Hematopoietic multipotent progenitor cell treated with erythropoietin and hydrocortisone succinate and interleukin-3 and kit ligand, for 17 days (in vitro differentiated cells): Measurements from ENCODE around the gene THBD.

Source experiments
- DNase-seq: peaks from one replicate; pipeline ENCODE4 v3.0.0-alpha.2; 2015; ENCODE audit warnings: low spot score

Gene THBD, protein sequence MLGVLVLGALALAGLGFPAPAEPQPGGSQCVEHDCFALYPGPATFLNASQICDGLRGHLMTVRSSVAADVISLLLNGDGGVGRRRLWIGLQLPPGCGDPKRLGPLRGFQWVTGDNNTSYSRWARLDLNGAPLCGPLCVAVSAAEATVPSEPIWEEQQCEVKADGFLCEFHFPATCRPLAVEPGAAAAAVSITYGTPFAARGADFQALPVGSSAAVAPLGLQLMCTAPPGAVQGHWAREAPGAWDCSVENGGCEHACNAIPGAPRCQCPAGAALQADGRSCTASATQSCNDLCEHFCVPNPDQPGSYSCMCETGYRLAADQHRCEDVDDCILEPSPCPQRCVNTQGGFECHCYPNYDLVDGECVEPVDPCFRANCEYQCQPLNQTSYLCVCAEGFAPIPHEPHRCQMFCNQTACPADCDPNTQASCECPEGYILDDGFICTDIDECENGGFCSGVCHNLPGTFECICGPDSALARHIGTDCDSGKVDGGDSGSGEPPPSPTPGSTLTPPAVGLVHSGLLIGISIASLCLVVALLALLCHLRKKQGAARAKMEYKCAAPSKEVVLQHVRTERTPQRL

DNA sequence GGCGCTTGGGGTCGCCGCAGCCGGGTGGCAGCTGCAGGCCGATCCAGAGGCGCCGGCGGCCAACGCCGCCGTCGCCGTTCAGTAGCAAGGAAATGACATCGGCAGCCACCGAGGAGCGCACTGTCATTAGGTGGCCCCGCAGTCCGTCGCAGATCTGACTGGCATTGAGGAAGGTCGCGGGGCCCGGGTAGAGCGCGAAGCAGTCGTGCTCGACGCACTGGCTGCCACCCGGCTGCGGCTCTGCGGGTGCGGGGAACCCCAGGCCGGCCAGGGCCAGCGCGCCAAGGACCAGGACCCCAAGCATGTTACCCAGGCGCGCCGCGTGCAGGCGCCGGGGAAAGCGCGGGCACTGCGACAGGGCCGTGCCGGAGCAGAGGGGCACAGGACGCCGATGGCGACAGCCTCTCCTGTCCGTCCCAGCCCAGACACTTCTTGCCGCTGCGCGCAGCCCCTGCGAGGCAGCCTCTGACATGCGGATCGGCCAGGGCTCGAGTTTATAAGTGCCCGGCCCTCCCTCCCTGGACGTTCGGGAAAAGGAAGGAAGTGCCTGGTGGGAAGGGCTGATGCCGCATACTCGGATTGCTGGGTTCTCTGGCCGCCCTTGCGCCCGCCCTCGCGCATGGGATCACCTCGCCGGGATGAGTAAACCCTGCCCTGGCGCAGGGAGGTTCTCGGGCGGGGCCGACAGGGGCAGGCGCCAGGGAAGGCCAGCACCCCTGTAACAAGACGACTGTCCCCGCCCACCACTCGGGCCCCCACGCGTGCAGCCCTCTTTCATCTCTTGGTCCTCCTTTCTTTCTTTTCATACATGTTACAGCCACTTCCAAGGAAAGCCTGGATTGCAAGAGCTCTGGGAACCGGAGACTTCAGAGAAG, at the start of gene THBD:
Gene THBD (minus strand): TSS at position 472 of the 875 bp plus-strand sequence. CDS start 168 bp downstream, at position 304.
- no peak for DNase-seq

DNA sequence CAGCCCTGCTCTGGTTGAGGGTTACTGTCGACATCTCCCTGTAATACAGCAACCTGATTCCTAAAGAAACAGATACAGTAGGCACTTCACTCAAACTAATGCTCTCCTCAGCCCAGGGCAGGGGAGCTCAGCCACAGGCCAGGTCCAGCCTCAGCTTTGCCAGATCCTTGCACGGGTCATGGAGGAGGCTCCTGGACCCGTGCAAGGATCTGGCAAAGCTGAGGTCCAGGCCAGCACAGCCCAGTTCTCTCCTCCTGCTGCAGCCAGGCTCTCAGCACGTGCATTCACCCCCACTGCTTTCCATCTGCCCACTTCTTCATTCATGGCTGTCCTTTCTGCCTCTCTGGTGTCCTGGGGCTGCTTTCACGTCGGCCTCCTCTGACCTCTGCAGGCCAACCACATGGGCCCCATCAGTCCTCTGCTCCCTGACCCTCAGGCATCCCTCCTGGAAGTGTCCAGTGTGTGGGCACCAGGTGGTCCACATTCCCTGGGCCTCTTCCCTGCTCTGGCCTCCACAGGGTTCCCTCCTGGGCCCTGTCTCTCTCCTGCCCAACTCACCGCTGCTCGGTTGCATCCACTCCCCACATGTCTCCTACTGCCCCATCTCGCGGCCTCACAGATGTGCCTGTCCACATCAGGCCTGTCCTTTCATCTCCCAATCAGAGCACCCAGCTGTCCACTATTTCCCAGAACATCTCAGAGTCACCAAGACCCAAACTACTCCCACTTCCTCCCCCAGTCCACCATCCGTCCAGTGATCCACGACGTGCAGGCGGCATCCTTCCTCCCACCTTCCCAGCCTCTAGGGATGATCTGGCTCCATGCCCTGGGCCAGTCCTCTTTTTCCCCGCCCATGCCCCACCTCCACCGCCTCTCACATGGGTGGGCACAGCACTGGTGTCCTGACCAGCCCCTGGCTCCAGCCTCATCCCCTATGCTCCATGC, 48.4 kb upstream of the THBD start:
- no peak for DNase-seq

DNA sequence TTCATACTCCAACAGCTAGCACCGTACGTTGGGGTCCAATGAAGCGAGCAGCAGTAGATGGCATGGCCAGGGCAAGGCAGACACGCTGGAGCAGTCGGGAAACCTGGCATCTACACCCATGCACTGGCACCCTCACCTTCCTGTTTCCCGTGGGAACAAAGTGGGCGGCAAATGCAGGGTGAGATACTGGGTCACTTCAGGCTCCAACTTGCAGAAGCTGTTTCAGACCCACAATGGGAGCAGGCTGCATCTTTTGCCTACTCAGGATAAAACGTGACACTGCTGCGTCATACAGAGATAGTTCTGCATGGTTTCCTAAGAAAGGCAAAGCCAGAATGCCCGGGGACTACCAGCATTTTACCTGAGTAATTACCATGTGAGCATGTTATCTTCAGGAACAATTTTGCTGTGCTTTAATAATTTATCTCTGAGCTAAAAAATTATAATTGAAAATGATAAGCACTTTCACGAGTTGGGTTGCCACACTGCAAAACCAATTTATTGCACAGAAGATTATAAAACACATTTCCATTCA, 47.6 kb upstream of the THBD start:
- no peak for DNase-seq

DNA sequence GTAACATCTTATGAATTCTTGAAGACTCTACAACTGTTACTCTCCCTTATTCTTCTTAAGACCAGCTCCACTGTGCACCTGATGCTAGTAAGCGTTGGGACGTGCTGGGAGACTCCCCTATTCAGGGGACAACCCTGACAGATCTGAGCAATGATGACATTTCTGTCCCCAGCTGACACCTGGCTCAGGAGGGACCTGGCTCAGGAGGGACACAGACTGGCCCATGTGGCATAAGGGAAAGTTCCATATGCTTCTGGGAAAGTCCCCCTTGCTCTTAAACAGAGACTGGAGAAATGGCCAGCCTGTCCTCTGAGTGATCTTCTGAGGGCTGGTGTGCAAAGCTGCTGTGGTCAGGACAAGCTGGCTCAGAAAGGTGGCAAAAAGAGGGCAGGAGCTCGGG, 46.6 kb upstream of the THBD start:
- no peak for DNase-seq

DNA sequence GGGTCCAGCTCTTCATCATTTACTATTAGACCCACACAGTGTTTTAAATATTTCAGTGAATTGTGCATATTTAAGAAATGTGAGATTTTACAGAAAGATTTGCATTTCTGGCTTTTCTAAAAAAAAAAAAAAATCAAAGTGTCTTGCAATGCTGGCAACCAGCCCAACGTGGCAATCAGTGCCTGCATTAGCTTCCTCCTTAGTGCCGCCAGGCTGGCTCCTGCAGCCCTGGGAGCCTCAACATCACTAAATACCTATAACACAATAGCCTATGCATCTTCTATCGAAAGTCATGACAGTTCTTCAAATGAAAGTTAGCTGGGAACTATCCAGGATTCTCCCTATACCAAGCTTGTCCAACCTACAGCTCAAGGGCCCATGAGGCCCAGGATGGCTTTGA, 46.0 kb upstream of the THBD start:
- DNase-seq, result no peak

DNA sequence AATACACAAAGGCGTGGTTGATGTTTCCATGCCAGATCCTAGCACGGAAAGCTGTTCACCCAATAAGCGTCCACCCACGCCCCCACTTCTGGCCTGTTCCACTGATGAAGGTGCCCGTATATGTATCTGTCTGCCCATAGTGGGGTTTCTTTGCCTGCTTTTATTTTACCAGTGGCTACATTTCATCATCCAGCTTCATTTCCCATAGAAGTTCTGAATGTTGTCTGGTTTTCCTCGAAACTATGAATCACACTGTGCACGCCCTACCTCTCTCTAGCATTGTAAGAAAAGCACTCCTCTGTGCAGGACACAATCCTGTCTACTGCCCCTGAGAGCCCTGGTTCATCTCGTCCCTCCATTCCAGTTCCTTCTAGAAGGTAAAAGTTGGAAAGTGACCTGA, 45.5 kb upstream of the THBD start:
- no peak for DNase-seq

DNA sequence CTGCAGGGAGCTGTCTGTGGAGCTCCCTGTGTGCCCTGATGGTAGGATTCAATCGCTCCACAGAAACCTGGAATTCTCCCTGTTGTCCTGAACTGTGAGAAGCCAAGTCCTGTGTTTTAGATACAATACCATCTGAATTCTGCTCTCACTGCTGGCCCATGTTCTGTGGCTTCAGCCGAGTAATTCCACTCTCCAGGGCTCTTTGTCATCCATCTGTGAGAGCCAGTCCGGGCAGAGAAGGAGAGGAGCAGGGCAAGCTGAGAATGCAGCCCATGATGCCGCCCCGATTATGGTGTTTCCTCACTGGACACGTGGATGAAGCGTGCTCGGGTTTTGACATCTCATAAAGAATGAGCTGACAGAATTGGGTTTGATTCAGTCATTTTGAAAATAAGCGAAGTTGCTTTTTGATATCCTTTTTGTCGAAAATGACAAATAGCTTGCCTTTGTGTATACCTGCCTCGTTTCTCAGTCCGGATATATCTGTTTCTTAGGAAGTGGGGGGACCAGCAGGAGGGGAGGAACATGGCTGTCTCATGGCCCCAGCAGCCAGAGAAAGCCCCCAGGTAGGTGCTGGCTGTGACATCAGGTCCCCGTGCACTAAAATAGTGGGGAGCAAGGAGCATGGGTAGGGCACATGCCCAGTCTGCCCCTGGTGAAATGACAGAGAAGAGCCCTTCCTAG, 44.9 kb upstream of the THBD start:
- DNase-seq, result no peak

DNA sequence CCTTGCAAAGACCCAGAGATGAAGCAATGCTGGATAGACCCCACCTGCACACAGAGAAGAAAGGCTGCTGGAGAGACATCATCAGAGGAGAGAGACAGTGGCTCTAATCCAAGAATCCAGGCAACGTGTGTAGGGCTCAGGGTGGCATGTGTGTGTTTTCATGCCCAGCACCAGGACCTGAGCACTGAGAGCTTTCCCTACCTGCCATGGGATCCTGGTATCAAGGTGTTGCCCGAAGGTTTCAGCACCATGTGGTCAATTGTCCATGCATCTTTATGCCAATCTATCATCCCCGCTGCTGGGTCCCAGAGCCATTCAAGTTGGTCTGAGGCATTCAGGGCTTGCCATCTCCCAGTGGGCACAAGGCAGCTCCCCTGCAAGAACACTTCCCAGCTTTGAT, 44.1 kb upstream of the THBD start:
- DNase-seq, result no peak

DNA sequence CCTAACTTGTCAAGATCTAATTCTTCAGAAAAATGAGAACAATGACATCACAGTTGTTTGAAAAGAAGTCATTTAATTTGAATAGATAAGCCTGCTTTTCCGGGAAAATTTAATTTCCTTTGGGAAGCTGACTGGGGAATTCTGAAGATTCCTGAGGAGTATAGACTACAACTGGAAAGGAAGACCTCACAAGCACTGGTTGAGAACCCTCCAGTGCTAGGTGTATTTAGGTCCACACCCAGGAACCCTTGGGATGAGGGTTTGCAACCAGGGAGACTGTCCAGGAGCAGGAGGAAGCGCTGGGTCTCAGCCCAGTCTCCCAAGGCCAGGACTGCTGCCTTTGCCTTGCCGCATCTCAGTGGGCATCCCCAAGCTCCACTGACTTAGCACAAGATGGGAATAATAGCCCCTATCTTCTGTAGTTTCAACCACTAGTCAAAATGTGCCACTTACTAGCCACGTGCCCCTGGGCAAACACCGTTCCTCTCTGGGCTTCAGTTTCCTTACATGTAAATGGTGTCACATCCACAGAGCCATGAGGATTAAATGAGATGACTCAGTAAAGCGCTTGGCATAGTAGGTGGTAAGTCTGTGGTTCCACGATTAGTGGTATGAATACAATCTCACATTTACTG, 43.5 kb upstream of the THBD start:
- DNase-seq, result no peak

DNA sequence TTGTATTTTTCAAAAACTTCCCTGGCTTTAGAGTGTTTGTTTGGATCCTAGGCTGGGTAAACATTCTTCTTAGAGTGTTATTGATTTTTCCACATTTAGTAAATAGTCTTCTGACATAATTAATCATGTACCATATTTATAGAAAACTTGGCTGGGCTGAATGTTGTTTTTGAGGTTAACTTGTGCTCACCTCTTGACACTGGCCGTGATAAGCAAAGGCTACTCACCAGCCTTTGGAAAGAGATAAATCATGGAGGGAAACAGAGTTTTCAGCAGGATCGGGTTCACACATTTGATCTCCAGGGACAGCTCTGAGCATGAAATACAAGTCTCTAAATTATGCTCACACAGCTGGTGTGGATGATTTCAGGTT, 42.9 kb upstream of the THBD start:
- DNase-seq, result no peak

DNA sequence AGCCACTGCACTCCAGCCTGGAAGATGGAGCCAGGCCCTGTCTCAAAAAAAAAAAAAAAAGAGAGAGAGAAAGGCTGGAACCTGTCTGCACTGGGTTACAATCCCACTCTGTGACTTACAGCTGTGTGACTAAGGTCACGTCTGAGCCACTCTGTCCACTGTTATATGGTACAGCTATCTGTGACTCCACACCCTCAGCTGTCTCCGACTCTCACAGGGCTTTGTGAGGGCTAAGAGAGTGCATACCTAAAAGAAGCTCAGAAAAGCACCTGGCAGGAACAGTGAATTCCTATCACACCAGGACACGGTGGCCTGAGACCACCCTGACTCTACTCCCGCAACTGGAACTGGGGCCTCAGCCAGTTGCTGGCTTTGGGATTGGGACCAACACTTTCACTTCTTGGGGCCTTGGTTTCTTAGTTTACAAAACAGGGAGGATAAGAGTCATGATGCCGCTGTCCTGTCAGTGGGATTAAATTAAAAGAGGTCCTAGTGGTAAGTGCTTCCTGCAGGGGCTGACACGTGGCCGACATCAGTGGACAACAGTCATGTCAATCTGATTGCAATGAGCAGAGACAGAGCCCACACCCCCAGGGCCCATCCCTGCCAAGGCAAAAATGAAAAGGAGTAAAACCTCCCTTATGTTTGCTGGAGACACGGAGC, 42.4 kb upstream of the THBD start:
- DNase-seq, result no peak

DNA sequence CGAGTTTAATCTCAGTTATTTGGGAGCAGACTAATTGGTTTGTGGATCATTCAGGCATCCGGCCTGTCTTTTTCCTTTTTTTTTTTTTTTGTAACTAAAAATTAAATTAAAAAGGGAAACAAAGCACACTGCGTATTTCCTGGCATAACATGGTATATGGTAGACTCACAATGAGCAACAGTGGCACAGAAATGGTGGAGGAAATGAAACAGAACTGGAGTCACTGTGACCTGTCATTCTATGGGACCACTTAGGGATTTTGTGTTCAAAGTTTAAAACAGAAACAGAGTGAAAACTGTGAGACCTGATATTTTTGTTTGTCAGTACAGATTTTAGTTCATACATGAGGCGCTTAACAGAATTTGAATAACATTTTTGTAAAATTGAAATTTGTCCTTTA, 41.4 kb upstream of the THBD start:
- DNase-seq, result no peak

DNA sequence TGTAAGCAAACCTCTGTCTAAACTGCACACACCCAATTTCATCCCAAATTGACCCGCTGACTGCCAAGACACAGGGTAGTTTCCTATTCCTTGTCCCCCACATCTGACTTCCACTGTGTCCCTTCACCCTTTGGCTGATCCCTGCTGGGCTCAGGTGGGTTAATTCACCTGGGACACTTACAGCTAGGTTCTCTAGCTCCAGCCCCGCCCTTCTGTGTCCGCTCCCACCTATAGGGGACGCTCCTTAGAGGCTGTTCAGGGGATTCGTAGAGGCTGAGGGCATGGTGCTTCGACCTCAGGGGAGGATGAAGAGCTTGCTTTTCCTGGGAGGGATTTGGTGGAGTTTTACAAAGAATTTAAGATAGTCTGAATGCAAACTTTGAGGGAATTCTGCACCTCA, 40.7 kb upstream of the THBD start:
- DNase-seq, result no peak

DNA sequence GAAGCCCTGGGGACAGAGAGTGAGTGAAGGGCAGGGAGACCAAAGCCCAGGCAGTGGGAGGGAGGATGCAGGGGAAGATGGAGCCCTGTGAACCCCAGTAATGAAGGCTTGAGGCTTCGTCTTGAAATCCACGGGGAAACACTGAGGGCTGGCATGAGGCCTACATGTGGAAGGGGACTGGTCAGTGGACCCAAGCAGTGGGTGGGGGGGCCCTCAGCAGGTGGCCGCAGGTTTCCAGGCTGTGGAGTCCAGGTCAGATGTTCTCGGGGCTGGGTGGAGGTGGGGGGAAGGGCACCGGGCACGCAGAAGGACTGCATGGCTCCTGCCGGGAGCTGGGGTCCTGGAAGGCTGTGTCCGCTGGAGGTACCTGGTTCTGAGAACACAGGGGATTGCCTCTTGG, 39.4 kb upstream of the THBD start:
- no peak for DNase-seq

DNA sequence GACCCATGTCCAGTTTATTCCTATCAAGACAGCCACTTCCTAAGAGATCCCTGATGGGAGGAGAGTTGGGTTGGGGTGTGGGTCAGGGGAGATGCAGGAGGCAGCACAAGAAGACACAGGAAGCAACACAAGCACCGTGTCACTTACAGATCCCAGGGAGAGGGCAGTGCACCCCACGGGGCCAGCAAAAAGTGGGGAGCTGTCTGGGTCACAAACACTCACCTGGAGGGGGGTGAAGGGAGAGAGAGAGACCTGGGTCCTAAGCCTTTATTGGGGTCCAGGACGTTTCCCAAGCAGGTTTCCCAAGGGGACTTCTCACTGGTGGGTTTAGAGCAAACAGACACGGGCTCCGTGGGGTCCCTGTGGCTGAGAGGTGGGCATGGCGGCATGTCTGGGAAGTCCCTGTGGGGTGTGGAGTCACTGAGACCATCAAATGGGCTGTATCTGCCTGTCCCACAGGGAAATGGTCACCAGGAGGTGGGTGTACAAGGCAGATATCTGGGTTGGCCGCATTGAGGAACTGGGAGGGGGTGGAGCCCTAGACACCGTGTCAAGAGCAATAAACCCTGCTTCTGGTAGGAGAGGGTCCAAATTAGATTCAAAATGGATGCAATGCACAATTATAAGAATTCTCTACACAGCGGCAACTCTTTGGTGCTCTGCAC, 38.2 kb upstream of the THBD start:
- DNase-seq, result no peak

DNA sequence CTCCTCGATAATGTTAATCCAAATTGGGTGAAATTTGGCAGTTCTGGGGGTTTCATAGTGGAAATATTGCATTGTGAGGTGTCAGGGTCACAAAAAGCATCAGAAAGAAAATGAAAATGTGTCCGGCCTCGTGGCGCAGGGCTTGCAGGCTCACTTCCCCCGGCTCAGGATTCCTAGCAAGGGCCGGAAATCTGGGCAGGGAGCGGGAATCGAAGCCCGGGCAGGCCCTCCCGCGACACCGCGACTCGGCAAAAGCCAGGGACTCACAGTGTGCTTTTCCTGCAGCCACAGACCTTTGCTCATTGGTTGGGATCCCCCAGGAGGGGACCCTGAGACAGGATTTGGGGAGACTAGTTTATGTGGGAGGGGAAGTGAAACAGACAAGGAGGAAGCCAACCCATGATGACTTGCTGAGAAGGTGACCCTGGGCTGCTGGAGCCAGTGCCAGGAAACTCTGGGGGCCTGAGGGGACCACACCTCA, 37.5 kb upstream of the THBD start:
- no peak for DNase-seq

DNA sequence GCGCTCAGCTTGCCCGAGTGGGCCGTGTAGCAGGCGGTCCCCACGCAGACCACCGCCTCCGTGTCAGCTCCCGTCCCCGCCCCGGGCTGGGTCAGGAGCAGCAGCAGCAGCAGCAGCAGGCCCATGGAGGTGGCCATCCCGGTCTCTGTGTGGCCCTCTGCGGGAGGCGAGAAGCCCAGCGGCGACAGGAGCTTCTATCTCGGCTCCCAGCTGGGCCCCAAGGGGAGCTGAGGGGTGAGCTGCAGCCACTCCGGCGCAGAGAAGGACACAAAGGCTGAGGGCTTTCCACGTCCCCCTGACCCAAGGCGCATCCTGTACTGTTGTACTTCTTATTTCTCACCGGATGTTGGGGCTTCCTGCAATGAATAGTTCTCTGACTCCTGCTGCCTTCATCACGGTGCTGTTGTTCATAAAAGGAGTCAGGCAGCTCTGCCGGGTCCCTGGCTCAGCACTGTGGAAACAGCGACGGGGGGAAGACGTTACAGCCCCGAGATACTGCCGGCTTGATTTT, 36.6 kb upstream of the THBD start, which contains the start of gene CD93:
Gene CD93 (minus strand): TSS at position 269 of the 511 bp plus-strand sequence. CDS start 132 bp downstream, at position 137.
- no peak for DNase-seq

DNA sequence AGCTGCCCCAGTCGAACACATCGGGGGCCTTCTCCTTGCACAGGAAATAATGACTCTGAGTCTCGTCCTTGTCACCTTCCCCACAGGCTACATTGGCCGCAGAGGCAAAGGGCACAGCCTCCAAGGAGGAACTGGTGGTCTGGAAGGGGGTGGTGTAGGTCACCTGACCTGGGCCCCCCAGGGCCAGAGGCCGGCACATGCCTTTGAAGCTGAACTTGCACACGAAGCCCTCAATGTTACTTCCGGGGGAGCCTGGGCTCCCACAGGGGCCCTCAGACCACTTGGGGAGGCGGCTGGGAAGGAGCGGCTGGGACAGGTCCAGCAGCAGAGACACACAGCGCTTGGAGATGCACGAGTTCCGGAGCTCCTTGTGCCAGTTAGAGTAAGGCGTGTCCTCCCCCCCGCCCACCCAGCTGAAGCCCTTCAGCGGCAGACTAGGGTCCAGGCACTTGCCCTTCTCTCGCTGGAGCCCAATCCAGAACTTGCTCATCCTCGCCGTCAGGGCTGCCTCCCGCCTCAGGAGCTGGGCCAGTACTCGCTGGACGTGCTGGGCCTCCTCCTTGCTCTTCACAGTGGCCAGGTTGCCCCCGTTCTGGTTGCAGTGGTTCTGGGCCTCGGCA, 36.1 kb upstream of the THBD start:
- no peak for DNase-seq
